HG03575 (cell line): ENCODE results near the gene CAMK1D.
"Not testable (repeated sequence)": the region's sequence is repeated elsewhere in the genome, so short reads cannot be mapped to it uniquely, and the experiment has no call there.

ENCODE experiments used
- ATAC-seq: cut with Tn5 transposase; IDR thresholded peaks from one replicate; pipeline ENCODE4 v1.9.1; 2021; ENCODE audit not compliant: unreplicated experiment, insufficient number of reproducible peaks, low FRiP score; ENCODE audit errors: extremely low read depth

CAMK1D gene

DNA sequence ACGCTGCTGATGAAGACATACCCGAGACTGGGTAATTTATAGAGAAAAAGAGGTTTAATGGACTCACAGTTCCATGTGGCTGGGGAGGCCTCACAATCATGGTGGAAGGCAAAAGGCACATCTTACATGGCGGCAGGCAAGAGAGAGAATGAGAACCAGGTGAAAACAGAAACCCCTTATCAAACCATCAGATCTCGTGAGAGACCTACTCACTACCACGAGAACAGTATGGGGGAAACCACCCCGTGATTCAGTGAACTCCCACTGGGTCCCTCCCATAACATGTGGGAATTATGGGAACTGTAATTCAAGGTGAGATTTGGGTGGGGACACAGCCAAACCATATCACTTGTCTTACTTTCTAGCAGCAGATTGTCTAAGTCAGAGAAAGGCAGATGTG is 90.4 kb downstream of the CAMK1D start:
- ATAC-seq, result not testable (repeated sequence)

DNA sequence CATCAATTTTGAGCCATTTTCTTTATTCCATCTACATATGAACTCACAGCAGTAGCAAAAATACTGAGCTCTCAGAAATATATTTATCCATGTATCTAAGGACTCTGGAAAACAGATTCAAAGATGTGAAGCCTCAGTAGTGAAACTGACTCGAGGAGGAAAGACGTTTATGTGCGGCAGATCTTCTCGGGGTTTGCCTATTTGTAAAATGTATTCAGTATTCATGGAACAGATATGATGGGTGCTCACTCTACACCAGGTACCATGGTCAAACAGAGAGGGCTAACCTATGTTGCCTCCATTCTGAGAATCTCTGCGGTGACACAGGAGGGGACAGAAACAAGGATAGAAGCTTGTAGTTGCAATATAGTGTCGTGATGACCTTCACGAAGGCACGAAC is 93.7 kb downstream of the CAMK1D start:
- no peak for ATAC-seq

DNA sequence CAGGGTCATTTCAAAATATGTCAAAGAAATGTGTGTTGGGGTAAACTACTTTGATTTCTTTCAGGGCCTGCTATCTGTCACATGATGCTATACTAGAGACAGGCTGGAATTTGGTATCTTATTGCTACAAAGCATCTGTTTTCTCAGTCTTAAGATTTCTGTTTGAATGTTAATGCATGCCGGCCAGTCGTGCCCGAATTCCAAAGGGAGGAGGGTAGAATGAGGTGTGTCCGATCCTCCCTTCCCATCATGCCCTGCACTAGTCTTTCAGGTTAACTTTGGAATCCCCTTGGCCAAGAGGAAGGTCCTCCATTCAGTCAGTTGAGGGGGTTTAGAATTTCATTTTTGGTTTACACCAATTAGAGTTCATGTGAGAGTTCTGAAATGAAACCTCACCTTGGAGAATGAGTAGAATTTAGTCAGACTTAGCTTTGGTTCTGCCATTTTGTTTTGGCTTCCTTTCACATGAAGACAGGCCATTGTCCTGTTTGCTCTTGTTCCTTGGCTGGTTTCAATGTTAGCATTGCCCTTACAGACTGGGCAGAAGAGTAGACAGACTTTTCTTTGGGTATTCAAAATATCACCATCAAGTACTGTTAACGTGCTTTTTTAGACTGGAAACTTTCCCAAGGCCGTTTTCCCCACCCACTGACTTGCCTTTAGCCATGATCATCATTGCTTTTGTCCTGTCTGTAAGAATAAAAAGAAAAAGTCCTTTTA is 95.8 kb downstream of the CAMK1D start:
- ATAC-seq, result no peak

GRCh38 chr10:12445701-12446334 is 96.5 kb downstream of the CAMK1D start:
- ATAC-seq, result no peak

DNA sequence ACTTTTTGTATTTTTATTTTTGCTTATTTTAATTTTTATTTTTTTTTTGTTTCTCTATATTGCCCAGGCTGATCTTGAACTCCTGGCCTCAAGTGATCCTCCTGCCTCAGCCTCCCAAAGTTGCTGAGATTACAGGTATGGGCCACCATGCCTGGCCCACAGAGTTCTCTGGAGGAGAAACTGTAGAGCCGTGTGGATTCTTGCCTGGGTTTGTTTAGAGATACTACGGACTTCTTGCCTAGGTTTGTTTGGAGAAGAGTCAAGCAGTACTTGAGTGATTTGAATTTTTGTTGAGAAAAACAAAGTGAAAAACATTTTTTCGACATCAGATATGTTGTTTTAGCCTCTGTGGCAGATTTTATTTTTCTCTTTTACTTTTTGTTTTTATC is 99.0 kb downstream of the CAMK1D start:
- ATAC-seq, result no peak

DNA sequence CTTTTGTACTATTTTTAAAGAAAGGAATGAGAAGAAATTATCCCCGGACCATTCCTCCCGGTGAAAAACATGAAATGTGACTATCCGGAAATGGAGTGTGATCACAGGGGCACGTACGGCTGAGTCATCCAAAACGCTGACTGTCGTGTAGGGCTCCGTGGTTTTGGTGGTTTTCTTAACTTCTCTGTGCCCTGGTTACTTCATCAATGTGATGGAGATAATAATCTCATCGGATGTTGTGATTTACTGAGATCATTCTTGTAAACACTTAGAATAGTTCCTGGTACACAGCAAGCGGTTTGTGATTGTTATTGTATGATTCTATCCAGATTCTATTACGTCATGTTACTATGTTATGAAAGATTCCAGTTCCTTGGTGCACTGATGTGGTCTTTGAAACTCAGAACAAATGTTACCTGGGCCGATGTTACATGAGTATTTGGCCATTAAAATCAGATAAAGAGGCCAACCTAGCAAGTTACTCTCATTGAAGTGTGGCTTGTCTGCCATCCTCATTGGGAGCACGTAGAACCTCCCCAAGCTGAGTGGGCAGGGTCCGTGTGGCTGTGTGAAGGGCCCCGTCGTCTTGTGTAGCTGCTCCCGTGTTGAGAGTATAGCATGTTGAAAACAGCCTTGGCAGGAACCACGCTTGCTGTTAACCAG is 99.5 kb downstream of the CAMK1D start:
- ATAC-seq, result no peak

DNA sequence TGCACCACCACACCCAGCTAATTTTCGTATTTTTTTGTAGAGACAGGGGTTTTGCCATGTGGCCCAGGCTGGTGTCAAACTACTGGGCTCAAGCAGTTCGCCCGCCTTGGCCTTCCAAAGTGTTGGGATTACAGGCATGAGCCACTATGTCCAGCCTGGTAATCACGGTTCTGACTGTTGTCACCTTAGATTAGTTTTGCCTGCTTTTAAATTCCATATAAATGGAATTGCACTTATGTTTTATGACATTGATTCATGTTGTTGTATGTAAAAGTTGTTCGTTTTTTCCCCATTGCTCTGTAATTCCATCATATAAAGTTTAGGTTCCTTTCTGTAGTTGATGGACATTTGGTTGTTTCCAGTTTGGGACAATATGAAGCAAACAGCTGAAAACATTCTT is 106.0 kb downstream of the CAMK1D start:
- no peak for ATAC-seq

DNA sequence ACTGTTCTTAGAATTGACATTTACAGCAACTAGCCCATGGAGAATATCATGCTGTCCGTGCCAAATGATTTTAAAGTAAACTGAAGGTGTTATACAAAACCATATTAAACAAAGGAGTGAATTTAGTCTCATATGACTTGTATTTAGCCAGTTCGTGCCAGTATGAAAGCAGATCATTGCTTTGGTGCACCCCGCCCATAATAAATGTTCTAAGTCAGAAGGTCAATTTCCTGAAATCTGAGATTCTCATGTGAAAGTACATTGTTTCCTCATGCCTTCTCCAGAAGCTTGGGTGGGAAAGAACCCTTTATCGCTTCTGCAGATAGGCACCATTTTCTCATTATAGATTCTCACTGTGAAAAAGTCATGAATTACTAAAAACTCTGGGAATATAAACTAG is 106.4 kb downstream of the CAMK1D start:
- ATAC-seq, result no peak

GRCh38 chr10:12459340-12459739 is 110.0 kb downstream of the CAMK1D start:
- ATAC-seq, result no peak

GRCh38 chr10:12459762-12460161 is 110.4 kb downstream of the CAMK1D start:
- no peak for ATAC-seq

- no peak for ATAC-seq
These were observed 114.1 kb downstream of the CAMK1D start for GRCh38 chr10:12463459-12463838.

- ATAC-seq, result no peak
These were observed 116.2 kb downstream of the CAMK1D start for GRCh38 chr10:12465385-12466136.

DNA sequence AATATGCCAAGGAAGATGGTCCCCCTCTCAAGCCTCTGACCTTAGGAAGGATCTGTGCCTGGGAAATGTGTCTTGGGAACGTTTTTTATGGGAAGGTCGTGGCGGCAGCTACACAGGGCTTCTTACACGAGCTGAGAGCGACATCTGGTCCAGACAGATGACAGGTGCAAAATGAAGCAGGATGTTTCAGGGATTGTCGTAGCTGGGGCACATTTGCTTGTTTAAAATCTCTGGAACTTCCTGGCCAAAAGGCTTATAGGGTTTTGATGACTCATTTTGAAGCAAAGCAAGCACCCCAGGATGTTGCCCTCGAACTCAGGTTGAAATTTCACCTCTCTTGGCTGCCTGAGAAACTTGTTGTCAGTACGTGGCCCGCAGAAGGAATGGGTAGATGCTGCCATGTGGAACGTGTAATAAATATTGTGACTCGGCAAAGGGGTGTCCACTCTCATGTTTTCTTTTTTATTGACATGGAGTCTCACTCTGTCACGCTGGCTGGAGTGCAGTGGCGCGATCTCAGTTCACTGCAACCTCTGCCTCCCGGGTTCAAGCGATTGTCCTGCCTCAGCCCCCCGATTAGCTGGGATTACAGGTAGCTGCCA is 117.5 kb downstream of the CAMK1D start:
- no peak for ATAC-seq

DNA sequence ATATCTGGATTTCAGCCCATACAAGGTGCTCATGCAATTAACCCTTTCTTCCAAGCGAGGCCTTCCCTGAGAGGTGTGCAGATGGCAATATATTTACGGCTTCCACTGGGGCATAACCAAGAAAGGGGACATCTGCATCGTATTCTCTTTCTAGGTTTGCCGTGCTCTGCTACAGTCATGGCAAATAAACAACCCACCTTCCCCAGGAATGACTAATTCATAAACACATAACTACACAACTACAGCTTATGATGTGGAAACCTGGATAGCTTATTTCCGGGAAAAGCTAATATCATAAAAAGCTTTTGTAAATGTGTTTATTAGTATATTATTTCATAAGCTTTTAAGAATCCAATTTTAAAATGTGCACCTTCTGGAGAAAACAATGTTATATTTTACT is 120.0 kb downstream of the CAMK1D start:
- ATAC-seq, result no peak

DNA sequence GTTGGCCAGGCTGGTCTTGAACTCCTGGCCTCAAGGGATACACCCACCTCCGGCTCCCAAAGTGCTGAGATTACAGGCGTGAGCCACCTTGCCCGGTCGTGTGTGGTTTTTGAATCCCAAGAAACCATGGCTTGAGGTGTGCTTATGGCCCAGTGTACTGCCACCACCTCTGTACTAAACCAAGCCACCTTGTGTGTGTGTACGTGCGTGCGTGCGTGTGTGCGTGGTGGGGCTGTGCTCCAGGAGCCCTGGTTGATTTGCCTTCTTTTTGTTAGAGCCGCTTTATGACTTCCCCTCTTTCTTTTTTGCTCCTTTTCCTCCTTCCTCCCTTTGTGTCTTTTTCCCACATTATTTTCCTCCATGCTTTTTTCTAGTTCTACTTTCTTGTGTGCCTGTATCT is 121.4 kb downstream of the CAMK1D start:
- ATAC-seq, result no peak

DNA sequence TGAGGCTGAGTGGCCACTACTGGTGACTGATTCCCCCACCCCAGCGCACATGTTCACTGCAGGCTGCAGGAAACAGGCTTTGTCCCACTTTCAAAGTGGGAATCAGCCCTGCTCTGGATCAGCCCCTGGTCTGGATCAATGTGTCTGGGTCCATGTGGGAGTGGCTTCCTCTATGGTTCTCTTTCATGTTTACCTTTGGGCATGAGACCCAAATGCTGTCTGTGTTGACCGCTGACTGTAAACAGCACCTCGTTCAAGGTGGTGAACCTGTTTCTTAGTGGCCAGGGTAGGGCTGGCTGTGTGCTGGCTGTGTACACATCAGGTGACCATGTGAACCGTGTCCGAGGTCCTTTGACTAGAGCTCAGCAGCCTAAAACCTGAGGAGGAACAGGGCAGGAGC is 121.8 kb downstream of the CAMK1D start:
- no peak for ATAC-seq

- no peak for ATAC-seq
These were observed 124.1 kb downstream of the CAMK1D start for GRCh38 chr10:12473491-12473890.

GRCh38 chr10:12474727-12475412 is 125.5 kb downstream of the CAMK1D start:
- no peak for ATAC-seq

GRCh38 chr10:12476656-12477055 is 127.3 kb downstream of the CAMK1D start:
- no peak for ATAC-seq
